ENCODE results near the gene AP5S1.

DNA sequence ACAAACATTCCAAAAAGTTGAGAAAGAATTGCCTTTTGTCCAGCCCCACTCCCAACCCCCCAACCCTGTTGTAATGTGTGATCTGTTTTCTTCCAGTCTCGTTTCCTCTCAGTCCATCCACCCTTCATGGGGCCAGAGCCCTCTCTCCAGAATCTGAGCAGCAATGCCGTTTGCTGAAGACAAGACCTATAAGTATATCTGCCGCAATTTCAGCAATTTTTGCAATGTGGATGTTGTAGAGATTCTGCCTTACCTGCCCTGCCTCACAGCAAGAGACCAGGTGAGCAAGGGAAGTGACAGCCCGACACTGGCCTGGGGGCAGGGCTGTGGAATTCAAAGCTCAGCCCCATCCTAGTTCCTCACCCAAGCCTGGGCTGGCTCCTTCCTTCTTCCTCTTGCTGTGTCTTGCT, 34.1 kb downstream of the AP5S1 start:
- TF ChIP-seq SP1 (IDR thresholded peaks at IDR 0.05; ENCODE audit: low read depth, low read length) (no peak), FOXM1 (IDR thresholded peaks at IDR 0.05; ENCODE audit: low read depth, low read length) (no peak), HCFC1 (IDR thresholded peaks at IDR 0.05; ENCODE audit: low read length) (no peak), SMC3 (IDR thresholded peaks at IDR 0.05; ENCODE audit: borderline replicate concordance, low read length) (no peak)
- TF ChIP-seq, protein P1, sequence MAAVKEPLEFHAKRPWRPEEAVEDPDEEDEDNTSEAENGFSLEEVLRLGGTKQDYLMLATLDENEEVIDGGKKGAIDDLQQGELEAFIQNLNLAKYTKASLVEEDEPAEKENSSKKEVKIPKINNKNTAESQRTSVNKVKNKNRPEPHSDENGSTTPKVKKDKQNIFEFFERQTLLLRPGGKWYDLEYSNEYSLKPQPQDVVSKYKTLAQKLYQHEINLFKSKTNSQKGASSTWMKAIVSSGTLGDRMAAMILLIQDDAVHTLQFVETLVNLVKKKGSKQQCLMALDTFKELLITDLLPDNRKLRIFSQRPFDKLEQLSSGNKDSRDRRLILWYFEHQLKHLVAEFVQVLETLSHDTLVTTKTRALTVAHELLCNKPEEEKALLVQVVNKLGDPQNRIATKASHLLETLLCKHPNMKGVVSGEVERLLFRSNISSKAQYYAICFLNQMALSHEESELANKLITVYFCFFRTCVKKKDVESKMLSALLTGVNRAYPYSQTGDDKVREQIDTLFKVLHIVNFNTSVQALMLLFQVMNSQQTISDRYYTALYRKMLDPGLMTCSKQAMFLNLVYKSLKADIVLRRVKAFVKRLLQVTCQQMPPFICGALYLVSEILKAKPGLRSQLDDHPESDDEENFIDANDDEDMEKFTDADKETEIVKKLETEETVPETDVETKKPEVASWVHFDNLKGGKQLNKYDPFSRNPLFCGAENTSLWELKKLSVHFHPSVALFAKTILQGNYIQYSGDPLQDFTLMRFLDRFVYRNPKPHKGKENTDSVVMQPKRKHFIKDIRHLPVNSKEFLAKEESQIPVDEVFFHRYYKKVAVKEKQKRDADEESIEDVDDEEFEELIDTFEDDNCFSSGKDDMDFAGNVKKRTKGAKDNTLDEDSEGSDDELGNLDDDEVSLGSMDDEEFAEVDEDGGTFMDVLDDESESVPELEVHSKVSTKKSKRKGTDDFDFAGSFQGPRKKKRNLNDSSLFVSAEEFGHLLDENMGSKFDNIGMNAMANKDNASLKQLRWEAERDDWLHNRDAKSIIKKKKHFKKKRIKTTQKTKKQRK (IDR thresholded peaks at IDR 0.05; ENCODE audit: low read depth, low read length) = no peak
- TF ChIP-seq, protein P2, sequence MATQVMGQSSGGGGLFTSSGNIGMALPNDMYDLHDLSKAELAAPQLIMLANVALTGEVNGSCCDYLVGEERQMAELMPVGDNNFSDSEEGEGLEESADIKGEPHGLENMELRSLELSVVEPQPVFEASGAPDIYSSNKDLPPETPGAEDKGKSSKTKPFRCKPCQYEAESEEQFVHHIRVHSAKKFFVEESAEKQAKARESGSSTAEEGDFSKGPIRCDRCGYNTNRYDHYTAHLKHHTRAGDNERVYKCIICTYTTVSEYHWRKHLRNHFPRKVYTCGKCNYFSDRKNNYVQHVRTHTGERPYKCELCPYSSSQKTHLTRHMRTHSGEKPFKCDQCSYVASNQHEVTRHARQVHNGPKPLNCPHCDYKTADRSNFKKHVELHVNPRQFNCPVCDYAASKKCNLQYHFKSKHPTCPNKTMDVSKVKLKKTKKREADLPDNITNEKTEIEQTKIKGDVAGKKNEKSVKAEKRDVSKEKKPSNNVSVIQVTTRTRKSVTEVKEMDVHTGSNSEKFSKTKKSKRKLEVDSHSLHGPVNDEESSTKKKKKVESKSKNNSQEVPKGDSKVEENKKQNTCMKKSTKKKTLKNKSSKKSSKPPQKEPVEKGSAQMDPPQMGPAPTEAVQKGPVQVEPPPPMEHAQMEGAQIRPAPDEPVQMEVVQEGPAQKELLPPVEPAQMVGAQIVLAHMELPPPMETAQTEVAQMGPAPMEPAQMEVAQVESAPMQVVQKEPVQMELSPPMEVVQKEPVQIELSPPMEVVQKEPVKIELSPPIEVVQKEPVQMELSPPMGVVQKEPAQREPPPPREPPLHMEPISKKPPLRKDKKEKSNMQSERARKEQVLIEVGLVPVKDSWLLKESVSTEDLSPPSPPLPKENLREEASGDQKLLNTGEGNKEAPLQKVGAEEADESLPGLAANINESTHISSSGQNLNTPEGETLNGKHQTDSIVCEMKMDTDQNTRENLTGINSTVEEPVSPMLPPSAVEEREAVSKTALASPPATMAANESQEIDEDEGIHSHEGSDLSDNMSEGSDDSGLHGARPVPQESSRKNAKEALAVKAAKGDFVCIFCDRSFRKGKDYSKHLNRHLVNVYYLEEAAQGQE (IDR thresholded peaks at IDR 0.05; ENCODE audit: low read depth, low read length) = no peak
